HG02759 (cell line): ENCODE measurements around the gene REL.
A peak's percentile ranks its signal among the peaks of the same experiment; 100 is the strongest.
"Not testable (repeated sequence)": the region's sequence is repeated elsewhere in the genome, so short reads cannot be mapped to it uniquely, and the experiment has no call there.

Experiments used
- ATAC-seq: cut with Tn5 transposase; IDR thresholded peaks from one replicate; pipeline ENCODE4 v1.9.1; 2021; ENCODE audit warnings: mild to moderate bottlenecking, moderate library complexity; ENCODE audit not compliant: unreplicated experiment

Gene REL

DNA sequence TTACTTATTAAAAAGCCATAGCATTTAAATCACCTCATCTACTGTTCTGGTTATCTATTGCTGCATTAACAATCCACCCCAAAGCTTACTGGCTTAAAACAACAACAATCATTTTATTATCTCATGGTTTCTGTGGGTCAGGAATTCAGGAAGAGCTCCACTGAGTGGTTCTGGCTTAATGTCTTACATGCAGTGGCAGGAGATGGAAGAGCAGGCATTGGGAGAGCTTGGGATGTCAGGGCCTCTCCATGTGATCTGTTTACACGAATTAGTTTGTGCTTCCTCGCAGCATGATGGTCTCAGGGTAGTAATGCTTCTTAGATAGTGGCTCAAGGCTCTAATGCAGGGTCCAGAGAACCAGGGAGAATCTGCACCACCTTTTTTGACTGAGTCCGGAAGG is 14.4 kb upstream of the REL start:
- ATAC-seq = no peak

DNA sequence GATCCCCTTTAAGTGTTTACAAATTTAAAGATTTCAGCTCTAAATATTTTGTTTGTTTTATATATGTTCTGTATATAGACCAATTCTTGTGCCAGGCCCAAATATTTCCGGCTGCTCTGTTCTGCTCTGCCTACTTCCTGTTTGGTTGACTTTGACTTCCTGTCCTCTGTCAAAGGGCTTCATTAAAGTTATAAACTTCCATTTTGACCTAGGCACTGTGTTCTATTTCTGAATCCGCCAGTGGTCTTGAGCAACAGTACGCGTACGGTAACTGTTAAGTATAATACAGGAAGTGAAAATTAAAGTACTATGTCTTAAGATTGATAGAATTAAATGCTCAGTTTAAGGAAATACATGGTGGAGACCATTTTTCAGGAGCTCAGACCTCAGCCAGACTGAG is 13.5 kb upstream of the REL start:
- no peak for ATAC-seq

DNA sequence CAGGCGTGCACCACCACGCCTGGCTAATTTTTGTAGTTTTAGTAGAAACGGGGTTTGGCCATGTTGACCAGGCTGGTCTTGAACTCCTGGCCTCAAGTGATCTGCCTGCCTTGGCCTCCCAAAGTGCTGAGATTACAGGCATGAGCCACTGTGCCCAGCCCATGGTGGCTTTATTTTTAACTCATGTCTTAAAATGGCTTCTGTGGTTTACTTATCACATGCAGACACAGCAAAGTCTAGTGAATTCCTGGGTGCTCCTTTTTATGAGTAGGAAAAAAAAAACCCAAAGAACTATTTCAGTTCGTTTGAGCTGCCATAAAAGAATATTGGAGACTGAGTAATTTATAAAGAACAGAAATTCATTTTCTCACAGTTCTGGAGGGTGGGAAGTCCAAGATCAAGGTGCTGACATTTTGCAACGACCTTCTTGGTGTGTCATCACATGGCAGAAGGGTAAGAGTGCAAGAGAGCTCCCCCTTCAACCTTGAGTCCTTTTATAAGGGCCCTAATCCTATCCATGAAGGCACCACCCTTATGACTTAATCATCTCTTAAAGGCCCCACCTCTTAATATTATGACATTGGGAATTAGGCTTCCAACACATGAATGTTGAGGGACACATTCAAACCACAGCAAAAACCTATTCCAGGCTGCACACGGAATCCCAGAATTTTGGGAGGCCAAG is 12.6 kb upstream of the REL start:
- ATAC-seq = no peak

DNA sequence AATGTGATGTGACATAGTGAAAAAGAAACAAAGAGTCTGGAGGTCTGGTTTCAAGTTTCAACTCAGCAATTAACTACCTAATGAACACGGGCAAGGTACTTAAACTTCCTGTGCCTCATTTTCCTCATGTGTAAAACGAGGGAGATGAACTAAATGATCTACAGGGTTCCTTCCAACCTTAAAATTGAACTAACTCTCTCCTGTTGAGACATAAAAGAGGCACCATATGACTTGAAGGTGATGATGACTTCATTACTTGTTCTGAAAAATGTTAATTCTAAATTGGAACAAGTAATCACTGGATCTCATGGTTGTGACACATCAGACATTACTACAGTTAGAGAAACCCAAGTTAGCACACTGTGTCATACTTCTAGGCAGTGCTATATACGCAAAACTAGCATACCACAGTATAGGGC is 8.9 kb upstream of the REL start:
- peak; percentile 36 for ATAC-seq

DNA sequence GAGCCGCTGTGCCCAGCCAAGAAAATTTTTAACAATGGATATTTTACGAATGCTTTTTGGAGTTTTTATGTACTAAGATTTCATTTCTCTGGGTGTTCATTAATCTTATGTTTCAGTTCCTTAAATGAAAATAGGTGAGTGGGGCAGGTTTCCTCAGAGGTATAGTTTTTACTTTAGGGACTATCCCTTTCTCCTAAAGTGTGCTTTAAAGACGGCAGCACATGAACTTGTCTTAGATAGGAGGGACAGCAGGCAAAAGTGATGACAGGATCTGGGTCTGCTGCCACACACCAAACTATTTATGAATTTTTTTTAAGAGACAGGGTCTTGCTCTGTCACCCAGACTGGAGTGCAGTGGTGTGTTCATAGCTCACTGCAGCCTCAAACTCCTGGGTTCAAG is 8.0 kb upstream of the REL start:
- peak; percentile 85 for ATAC-seq

DNA sequence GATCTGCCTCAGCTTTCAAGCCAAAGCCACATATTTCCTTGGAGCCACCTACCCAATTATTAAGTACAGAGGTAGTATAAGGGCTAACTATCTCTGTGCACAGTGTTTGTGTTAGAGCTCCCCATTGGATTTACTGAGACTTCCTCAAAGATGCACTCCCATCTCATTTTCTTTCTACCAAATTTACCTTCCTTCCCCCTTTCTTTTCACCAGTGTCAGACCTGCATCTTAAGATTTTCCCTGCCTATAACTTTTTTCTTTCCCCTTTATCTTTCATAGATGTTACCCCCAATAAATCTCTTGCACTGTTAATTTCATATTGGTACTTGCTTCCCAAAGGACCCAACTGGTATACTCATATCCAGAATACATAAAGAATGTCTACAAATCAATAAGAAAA is 5.9 kb upstream of the REL start:
- ATAC-seq = no peak

DNA sequence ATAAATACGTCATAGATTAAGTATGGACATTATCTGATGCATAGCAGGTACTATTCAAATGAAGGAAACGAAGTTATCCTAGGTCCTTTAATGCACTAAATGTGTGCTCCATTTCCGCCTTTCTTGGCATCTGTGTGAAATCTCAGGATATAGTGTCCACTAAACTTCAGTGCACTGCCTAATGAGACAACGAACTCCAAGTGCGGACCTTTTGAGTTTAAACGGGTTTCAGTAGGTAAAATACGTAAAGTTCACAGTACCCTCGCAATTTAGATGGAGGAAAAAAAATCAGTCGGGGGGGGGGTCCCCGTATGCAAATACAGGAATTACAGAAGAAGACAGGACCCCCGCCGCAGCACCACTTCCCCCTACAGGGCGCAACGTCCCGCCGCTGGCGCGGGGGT is 729 bp upstream of the REL start:
- no peak for ATAC-seq

DNA sequence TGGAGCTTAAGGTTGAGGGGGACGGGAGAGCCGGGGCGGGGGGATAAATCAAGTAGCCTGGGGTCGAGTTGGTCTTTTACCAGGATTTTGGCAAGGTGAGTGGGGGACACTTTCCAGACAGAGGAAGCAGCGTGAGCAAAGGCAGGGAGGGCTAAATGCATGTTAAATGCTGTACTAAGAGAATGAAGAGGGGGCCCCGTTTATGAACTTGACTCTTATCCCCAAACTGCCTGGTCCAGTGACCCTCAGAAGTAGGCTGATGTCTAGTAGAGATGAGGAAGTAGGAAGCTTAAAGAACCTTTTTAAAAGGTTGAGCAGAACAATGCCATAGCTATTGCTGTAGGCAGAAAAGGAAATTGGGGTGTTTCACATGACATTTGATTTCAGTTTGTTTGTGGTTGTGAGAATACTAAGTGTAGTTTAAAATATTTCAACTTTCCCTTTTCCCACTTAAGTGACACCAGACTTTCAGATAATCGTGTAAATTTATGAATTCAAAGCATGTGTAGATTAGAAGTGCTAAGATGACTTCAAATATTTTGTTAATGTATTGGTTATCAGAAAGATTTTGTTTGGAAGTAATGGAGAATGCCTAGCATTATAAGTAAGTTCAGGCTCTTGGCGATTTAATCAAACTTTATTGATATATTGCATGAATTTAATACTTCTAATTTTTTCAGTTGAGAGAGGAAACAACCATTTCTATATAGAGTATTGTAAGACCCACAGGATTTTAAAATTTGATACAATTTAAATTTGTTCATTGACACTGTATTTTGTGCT is 1.8 kb downstream of the REL start:
- ATAC-seq = peak; percentile 15

DNA sequence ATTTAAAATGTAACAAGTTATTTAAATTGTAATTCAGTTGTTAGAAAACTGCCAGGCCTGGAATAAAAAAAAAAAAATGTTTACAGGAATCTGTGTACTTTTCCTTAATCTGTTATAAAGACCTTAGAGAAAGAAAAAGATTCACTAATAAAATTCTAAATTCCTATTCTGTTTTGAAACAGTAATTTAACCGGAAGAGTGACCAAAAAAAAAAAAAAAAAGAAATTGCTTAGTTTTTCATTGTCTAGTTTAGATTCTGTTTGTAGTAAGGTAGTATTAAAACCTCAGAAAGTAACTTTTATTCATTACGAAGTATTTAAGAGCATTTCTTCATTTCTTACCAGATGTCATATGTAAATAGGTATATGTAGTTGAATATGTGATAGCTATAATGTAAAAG is 2.5 kb downstream of the REL start:
- no peak for ATAC-seq

DNA sequence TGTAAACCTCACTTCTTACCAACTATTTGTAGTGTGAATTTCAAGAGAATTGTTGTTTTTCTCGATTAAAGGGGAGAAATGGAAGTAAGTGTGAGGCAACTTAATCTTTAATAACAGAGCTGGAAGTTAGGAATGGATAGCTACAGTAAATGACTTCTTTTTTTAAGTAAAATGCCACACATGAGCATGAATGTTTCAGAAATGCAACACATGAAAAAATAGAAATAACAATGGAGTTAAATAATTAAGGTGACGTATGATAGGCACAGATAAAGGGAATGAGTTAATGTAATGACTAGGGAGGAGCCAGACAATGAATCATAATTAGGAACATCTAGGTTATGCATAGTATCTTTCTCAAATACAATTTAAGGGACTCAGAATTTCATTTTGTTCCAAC is 3.4 kb downstream of the REL start:
- no peak for ATAC-seq

DNA sequence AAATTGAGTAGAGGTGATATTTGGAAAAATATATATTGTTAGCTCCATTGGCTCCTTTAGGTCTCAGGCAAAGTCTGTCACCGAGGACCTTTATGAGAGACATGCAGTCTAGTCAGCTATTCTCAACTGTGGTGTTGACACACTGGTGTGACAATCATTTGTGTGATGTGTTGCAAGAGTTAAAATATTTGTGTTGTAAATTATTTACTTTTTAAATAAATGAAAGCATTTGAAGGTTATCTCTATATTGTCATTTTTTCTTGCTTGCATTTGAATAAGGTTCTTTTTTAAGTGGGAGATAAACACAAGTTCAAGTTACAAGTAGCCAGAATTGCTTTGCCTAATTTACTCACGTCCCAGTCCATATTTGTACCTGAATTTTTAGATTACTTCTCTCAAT is 4.3 kb downstream of the REL start:
- no peak for ATAC-seq

DNA sequence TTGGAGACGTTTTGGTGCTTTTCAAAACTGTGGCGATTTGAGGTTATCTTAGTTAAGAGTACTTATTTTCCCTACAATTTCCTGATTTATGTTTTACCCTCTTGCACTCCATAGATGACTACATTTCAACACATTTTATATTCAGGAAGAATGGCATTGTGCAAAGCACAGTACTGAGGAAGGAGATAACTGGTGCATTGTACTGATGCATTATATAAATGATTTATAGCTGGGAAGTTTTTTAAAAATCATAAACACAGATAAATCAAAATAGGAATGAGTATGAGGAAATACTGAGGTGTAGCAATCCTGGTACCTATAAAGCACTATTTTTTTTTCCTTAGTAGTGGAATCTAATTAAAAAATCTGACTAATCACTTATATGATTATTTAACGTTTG is 5.6 kb downstream of the REL start:
- ATAC-seq = no peak

DNA sequence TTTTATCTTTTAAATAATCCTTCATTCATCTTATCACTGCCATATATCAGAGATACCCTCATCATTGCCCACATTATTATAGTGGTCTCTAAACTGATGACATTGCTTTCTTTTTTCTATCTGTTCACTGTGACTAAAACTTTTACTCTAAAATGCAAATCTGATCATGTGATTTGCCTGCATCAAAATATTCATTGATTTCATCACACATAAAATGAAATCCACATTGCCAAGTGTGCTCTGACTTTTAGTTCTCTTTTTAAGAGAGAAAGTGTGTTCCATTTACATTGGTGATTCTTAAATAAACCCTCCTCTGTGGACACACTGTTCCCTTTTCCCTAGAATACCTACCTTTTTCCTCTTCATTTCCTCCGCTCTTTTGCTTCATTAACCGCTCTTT is 7.5 kb downstream of the REL start:
- ATAC-seq = no peak

DNA sequence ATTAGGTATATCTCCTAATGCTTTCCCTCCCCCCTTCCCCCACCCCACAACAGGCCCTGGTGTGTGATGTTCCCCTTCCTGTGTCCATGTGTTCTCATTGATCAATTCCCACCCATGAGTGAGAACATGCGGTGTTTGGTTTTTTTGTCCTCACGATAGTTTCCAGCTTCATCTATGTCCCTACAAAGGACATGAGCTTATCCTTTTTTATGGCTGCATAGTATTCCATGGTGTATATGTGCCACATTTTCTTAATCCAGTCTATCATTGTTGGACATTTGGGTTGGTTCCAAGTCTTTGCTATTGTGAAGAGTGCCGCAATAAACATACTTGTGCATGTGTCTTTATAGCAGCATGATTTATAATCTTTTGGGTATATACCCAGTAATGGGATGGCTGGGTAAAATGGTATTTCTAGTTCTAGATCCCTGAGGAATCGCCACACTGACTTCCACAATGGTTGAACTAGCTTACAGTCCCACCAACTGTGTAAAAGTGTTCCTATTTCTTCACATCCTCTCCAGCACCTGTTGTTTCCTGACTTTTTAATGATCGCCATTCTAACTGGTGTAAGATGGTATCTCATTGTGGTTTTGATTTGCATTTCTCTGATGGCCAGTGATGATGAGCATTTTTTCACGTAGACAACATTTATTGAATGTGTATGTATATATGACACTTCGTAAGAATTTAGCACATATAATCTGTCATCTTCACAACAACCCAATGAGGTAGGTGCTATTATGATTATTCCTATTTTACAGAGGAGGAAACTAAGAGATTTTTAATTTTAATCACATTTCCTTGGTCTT is 8.4 kb downstream of the REL start:
- ATAC-seq = not testable (repeated sequence)

DNA sequence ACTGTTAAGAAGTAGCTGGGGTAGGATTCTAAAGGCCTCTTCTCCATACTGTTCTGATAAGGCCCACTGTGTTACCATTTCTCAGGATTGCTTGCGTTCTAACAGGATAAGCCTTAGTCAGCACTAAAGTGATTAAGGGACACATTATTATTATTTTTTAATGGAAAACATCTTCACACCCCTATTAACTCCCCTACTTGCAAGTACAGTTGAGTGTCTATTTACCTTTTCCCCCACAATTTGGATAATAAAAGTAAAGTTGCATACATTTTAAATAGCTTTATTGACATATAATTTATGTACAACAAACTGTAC is 9.0 kb downstream of the REL start:
- ATAC-seq = no peak

DNA sequence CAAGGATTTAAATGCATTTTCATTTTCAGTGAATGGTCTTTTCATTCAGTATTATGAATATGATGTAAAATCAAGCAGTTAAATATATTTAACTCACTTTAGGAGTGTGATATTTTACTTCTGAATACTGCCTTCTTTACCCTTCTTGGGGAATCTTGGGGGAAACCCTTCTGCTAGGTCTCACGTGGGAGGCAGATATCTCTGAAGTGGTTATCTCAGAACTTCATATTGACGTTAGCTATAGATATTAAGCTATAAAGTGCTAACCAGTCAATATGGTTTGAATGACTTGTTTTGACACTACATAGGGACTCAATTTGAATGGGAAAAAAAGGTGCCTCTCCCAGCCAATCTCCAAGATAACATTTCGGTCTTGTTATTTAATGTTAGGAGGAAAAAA is 9.8 kb downstream of the REL start:
- peak; percentile 52 for ATAC-seq

DNA sequence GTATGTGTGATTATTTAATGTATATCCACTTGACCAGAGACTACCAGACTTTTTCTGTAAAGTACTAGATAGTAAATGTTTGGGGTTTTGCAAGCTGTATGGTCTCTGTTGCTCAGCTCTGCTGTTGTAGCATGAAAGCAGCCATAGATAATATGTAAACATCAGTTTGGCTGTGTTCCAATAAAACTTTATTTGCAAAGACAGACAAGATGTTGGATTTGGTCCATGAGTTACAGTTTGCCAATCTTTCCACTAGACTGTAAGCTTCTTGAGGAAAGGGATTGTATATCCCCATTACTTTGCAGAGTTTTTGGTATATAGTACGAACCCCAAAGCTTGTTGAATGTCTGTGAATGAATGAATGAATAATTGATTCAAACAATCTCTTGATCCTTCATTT is 17.2 kb downstream of the REL start:
- ATAC-seq = no peak

DNA sequence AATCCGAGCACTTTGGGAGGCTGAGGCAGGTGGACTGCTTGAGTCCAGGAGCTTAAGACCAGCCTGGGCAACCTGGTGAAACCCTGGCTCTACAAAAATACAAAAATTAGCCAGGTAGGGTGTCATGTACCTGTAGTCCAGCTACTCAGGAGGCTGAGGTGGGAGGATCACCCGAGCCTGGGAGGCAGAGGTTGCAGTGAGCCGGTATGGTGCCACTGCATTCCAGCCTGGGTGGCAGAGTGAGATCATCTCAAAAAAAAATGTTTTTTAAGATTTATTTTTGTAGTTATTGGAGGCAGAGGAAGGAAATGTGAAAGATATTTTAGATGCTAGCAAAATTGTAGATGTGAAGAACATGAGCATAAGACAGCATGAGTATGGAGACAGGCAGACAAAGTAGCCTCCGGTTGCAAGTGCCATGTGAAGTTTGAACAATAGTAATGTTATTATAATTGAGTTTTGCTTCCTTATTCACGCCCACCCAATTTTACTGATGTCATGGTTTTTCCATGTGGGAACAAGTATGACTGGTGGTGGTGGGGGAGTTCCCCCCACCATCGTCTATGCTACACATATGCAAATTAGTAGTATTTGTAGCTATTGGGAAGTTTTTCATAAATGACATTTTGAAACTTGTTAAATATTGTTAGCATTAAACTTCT is 18.0 kb downstream of the REL start:
- peak; percentile 72 for ATAC-seq

DNA sequence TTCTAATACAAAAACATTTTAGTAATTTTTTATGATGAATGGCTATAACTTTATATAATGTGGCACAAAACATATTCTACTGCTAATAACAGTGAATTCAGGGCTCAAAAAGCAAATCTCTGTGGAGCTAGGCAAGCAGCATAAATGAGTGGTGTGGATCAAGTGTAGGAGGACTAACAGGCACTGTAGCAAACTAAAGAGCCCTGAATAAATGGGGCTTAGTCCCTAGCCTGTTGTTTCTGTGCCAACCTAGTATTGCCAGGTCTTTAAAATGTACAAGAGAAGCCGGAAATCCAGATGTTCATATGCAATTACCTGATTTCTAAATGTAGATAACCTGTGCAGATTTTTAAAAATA is 18.5 kb downstream of the REL start:
- ATAC-seq = peak; percentile 46

DNA sequence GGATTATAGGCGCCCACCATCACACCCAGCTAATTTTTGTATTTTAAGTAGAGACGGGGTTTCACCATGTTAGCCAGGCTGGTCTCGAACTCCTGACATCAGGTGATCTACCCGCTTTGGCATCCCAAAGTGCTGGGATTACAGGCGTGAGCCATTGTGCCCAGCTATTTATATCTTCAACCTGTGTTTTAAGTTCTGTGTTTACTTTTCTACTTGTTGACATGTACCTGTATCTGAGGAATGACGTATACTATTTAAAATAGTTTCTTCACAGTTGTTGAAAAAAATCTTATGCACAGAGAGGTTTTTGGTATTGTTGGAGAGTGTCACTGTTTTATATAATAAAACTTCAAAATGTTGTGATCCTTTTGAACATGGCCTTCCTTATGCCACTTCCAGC is 19.9 kb downstream of the REL start:
- ATAC-seq = not testable (repeated sequence)

DNA sequence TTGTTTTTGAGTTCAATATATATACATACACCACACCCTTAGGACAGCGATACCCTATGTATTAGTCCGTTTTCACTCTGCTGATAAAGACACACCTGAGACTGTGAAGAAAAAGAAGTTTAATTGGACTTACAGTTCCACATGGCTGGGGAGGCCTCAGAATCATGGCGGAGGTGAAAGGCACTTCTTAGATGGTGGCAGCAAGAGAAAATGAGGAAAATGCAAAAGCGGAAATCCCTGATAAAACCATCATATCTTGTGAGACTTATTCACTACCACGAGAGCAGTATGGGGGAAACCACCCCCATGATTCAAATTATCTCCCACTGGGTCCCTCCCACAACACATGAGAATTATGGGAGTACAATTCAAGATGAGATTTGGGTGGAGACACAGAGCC is 24.5 kb downstream of the REL start:
- ATAC-seq = not testable (repeated sequence)

DNA sequence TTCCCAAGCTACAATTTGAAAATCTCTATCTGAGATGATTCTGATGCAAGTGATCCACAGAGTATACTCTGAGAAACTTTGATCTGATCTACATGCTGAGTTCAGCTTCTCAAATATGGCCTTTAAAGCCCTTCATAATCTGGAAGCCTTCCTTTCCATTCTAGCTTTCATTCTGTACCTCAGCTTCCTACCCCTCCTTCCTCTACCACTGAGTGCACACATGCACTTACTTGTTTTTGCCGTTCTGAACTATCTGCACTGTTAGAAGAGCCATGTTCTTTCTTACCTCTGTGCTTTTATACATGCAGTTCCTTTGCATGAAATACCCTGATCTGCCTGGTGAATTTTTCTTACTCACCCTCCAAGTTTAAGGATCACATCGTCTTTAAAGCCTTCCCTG is 25.0 kb downstream of the REL start:
- no peak for ATAC-seq
